HepG2 (cell line): ENCODE data around the gene SLC16A3. TPM values are rescaled to one million over a fixed set of nuclear protein-coding genes. Genes with fewer than 3 reads are reported as not detected.

Source experiments
- ATAC-seq: fragments of 200-7000 bp; cut with Tn5 transposase; 3 replicates; pipeline ENCODE4 v1.9.1; 2020; ENCODE audit warnings: mild to moderate bottlenecking, moderate library complexity
- BruUV-seq: library from RNA; stranded (reverse); fragments of 400-500 nt; replicated peaks from 2 replicates; lab custom pipeline; 2021; lab: Mats Ljungman, UMichigan
- CTCF ChIA-PET: fragments of 300-600 bp; formaldehyde crosslinking; extraction: SDS; loops from one replicate; lab custom pipeline; 2021; ENCODE audit warnings: low total read pairs, inconsistent platforms, low intra/inter-chr PET ratio; lab: Yijun Ruan, JAX
- POLR2A ChIA-PET: fragments of 350-600 bp; sonication (Branson Sonifier 250); formaldehyde crosslinking; loops from one replicate; lab custom pipeline; 2020; ENCODE audit warnings: antibody characterized with exemption, inconsistent platforms; lab: Yijun Ruan, JAX
- DNase-seq: peaks from one replicate; pipeline ENCODE4 v3.0.0-alpha.2; 2015; ENCODE audit warnings: low spot score
- FAIRE-seq: peaks from 3 replicates; lab custom pipeline; 2011; peaks lifted over from hg19 to GRCh38; lab: Jason Lieb, UNC
- H2AFZ ChIP-seq: one replicate; pipeline ENCODE4 v1.6.1; 2011; ENCODE audit warnings: low read length, inconsistent platforms
- H3K27ac ChIP-seq: fragments of 300-600 bp; 3 replicates; pipeline ENCODE4 v1.8.0; 2011; ENCODE audit warnings: mixed run types, mild to moderate bottlenecking, mixed read lengths, low read length, inconsistent platforms; ENCODE audit not compliant: insufficient read depth; ENCODE audit errors: extremely low read length
- H3K27me3 ChIP-seq, 2 experiments: fragments of 200-600 bp in 1 of 2; 2 replicates in 1 of 2; 3 replicates in 1 of 2; pipeline versions ENCODE4 v1.6.0 to v1.8.0; 2011; ENCODE audit warnings: low read length in 2 of 2, mild to moderate bottlenecking in 2 of 2, moderate library complexity in 2 of 2, inconsistent platforms in 1 of 2; ENCODE audit not compliant: insufficient read depth in 2 of 2, control insufficient read depth in 1 of 2
- H3K36me3 ChIP-seq, 2 experiments: fragments of 200-600 bp in 1 of 2; replicated peaks in 1 of 2; 2 replicates in 1 of 2; 3 replicates in 1 of 2; pipeline versions ENCODE4 v1.5.1 to v1.8.0; 2011; ENCODE audit warnings: low read length in 2 of 2, inconsistent platforms in 1 of 2; ENCODE audit not compliant: insufficient read depth in 2 of 2, control insufficient read depth in 1 of 2
- H3K4me1 ChIP-seq: 2 replicates; pipeline ENCODE4 v1.5.1; 2012; ENCODE audit warnings: low read length, inconsistent platforms; ENCODE audit not compliant: insufficient read depth
- H3K4me2 ChIP-seq: 2 replicates; pipeline ENCODE4 v1.6.0; 2011; ENCODE audit warnings: low read depth, low read length, inconsistent platforms
- H3K4me3 ChIP-seq, 3 experiments: fragments of 200-600 bp in 1 of 3; sonication (generic), shearing (Covaris generic) in 1 of 3; replicated peaks in 1 of 3; 2 replicates each; pipeline ENCODE4 v1.5.1; 2011 to 2016; ENCODE audit warnings: low read length in 3 of 3, inconsistent platforms in 2 of 3, low read depth in 2 of 3, mild to moderate bottlenecking in 2 of 3, control low read depth in 1 of 3, mixed read lengths in 1 of 3; ENCODE audit not compliant: insufficient read depth in 1 of 3
- H3K79me2 ChIP-seq: one replicate; pipeline ENCODE4 v1.6.1; 2011; ENCODE audit warnings: low read length, inconsistent platforms; ENCODE audit not compliant: insufficient read depth
- H3K9ac ChIP-seq: 2 replicates; pipeline ENCODE4 v1.6.0; 2011; ENCODE audit warnings: mild to moderate bottlenecking, low read depth, low read length, inconsistent platforms; ENCODE audit not compliant: insufficient read depth
- H3K9me3 ChIP-seq: 2 replicates; pipeline ENCODE4 v1.5.1; 2012; ENCODE audit warnings: mild to moderate bottlenecking, low read length
- H4K20me1 ChIP-seq: 2 replicates; pipeline ENCODE4 v1.6.0; 2011; ENCODE audit warnings: inconsistent platforms, mild to moderate bottlenecking, low read length, moderate library complexity; ENCODE audit not compliant: insufficient read depth
- IRX3 ChIP-seq: sonication (generic); formaldehyde crosslinking; IDR thresholded peaks from 2 replicates; pipeline ENCODE4 v1.8.1; 2023; ENCODE audit warnings: mild to moderate bottlenecking, low read depth, missing genetic modification reagents, borderline replicate concordance
- JUN ChIP-seq: sonication (generic); formaldehyde crosslinking; IDR thresholded peaks from 2 replicates; pipeline ENCODE4 v1.4.0; 2020; ENCODE audit warnings: mild to moderate bottlenecking, missing genetic modification reagents
- LCORL ChIP-seq, 2 experiments: fragments of 450-650 bp in 1 of 2; sonication (generic) in 1 of 2; formaldehyde crosslinking in 1 of 2; IDR thresholded peaks; 2 replicates each; pipeline versions ENCODE4 v1.5.0 to v1.6.1; 2017 to 2020; ENCODE audit warnings: antibody characterized with exemption in 1 of 2, missing genetic modification reagents in 1 of 2
- MAFK ChIP-seq, 2 experiments: IDR thresholded peaks in 1 of 2; conservative IDR thresholded peaks in 1 of 2; 2 replicates each; pipeline ENCODE4 v1.6.1; 2011; ENCODE audit warnings: improper control_type of control experiment in 2 of 2, low read length in 2 of 2
- NFKB2 ChIP-seq: sonication (generic); formaldehyde crosslinking; IDR thresholded peaks from 2 replicates; pipeline ENCODE4 v1.4.0; 2020; ENCODE audit warnings: missing genetic modification reagents, borderline replicate concordance
- NFYC ChIP-seq: IDR thresholded peaks from 2 replicates; pipeline ENCODE4 v1.6.1; 2016; ENCODE audit warnings: missing genetic modification reagents, missing compliant biosample characterization
- SAFB2 ChIP-seq: sonication (generic); formaldehyde crosslinking; IDR thresholded peaks from 2 replicates; pipeline ENCODE4 v1.5.1; 2020; ENCODE audit warnings: missing genetic modification reagents, low read depth, mild to moderate bottlenecking, borderline replicate concordance
- SNAPC5 ChIP-seq: sonication (generic); formaldehyde crosslinking; IDR thresholded peaks from 2 replicates; pipeline ENCODE4 v1.8.1; 2023; ENCODE audit warnings: mild to moderate bottlenecking, missing genetic modification reagents, borderline replicate concordance
- TCF12 ChIP-seq, 2 experiments: fragments of 450-650 bp in 1 of 2; sonication (generic) in 1 of 2; formaldehyde crosslinking in 1 of 2; IDR thresholded peaks; 2 replicates each; pipeline versions ENCODE4 v1.6.1 to v1.8.0; 2017 to 2022; ENCODE audit warnings: antibody characterized with exemption in 1 of 2, mild to moderate bottlenecking in 1 of 2, missing genetic modification reagents in 1 of 2, moderate library complexity in 1 of 2
- ZBTB4 ChIP-seq: sonication (generic); formaldehyde crosslinking; IDR thresholded peaks from 2 replicates; pipeline ENCODE4 v1.4.0; 2020; ENCODE audit warnings: missing genetic modification reagents, mild to moderate bottlenecking, borderline replicate concordance
- ZIK1 ChIP-seq: sonication (generic); formaldehyde crosslinking; IDR thresholded peaks from 2 replicates; pipeline ENCODE4 v1.5.0; 2020; ENCODE audit warnings: mild to moderate bottlenecking, low read depth, missing genetic modification reagents, borderline replicate concordance
- ZNF24 ChIP-seq: fragments of 450-650 bp; IDR thresholded peaks from 2 replicates; pipeline ENCODE4 v1.6.1; 2017; ENCODE audit warnings: antibody characterized with exemption, mild to moderate bottlenecking
- ZNF432 ChIP-seq: sonication (generic); formaldehyde crosslinking; IDR thresholded peaks from 2 replicates; pipeline ENCODE4 v1.5.0; 2020; ENCODE audit warnings: missing genetic modification reagents, mild to moderate bottlenecking, borderline replicate concordance
- WGBS: methylation state at CpG from one replicate; pipeline ENCODE4 v1.1.6; 2017; ENCODE audit warnings: low lambda C conversion rate; 5-methylcytosine and 5-hydroxymethylcytosine counted together
- in situ Hi-C: cut with HindIII; loops from 2 replicates; pipeline ENCODE4 v1.10.0; 2017; ENCODE audit warnings: low pct_unique_long_range_greater_than_20kb; ENCODE audit not compliant: extremely low pct_ligation_motif_present
- intact Hi-C: fragments of 100-400 bp; cut with micrococcal nuclease; formaldehyde crosslinking; loops from one replicate; pipeline ENCODE4 v1.10.0; 2022; ENCODE audit not compliant: unreplicated experiment
- polyA plus RNA-seq, 8 experiments: library from polyadenylated mRNA; depleted of rRNA in 3 of 8; stranded (reverse) in 7 of 8; unstranded in 1 of 8; fragments of >200 nt; fragmentation: Illumina TruSeq in 4 of 8; extraction: Trizol in 4 of 8; gene quantifications; 2 replicates each; pipeline versions ENCODE4 v1.2.1 to v1.2.3, GENCODE V29; 2011 to 2016; ENCODE audit warnings: low read depth in 4 of 8, missing spikeins in 1 of 8, mixed read lengths in 1 of 8; ENCODE audit not compliant: insufficient read depth in 1 of 8
- total RNA-seq, 5 experiments: library from RNA; depleted of rRNA; stranded (reverse); fragments of >200 nt; fragmentation: Illumina TruSeq; extraction: Trizol; gene quantifications; 2 replicates each; pipeline ENCODE4 v1.2.3, GENCODE V29; 2016; ENCODE audit warnings: low read depth in 1 of 5
- TF ChIP-seq, protein P1 (sequence below): IDR thresholded peaks from 2 replicates; pipeline ENCODE4 v1.6.1; 2016; ENCODE audit warnings: control low read depth

Gene SLC16A3
- total and polyA plus RNA-seq, 2 of the 13 experiments (the other 11 are each of a cell fraction or from before 2014, with no cell fraction given): 242 to 349 TPM

DNA sequence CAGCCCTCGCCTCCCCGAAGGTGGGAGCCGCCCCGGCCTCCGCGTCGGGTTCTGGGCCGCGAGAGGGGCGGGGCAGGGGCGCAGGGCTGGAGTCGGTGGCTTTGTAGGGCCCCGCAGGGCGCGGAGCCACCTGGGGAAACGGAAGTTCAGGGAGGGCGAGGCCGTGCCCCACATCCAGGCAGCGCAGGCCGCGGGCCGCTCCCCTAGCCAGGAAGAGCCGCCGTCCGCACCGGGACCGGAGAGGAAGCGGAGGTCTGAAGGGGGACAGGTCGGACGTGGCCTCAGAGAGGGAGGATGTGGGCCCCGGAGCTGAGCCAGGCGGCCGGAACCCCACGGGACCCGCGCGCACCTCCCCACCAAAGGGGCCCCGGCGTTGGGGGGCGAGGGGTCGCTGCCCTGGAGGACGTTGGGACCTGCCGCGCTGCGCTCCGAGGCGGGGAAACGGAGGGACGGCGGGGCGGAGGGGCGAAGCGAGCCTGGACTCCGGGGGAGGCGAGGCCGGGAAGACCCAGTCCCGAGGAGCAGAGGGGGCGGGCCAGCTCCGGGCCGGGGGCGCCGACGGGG lies 482 bp upstream of the SLC16A3 start (continued):
- no peak for TF ChIP-seq ZBTB4 (CRISPR knock-in tag)

- 0% methylated on average over 11 of the region's 28 CpGs for WGBS
- intact Hi-C loops: loop anchor here (2.0 to 10.0 kb wide), 2 partner anchors 13 to 125 kb away; no protein-coding TSS in a partner anchor
- peak overlapping the region; percentile 91 for H3K9ac ChIP-seq
- TF ChIP-seq ZIK1 (CRISPR knock-in tag): no peak; the same call in none of the 2 replicates
- TF ChIP-seq, protein P1, sequence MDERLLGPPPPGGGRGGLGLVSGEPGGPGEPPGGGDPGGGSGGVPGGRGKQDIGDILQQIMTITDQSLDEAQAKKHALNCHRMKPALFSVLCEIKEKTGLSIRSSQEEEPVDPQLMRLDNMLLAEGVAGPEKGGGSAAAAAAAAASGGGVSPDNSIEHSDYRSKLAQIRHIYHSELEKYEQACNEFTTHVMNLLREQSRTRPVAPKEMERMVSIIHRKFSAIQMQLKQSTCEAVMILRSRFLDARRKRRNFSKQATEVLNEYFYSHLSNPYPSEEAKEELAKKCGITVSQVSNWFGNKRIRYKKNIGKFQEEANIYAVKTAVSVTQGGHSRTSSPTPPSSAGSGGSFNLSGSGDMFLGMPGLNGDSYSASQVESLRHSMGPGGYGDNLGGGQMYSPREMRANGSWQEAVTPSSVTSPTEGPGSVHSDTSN (CRISPR knock-in tag): no peak
- no peak for TF ChIP-seq MAFK (conservative IDR thresholded peaks at IDR 0.05 in 1 of 2, IDR thresholded peaks at IDR 0.05 in 1 of 2; ENCODE audit: low read length in 2 of 2)
- TF ChIP-seq ZNF432: no peak; the same call in 1 of the 2 replicates
- no peak; the same call in 1 of the 2 replicates for TF ChIP-seq IRX3 (CRISPR knock-in tag)
- TF ChIP-seq ZNF24: no peak
- TF ChIP-seq JUN (CRISPR knock-in tag): peak; percentile 11; the same call in 1 of the 2 replicates
- no peak for TF ChIP-seq TCF12 (IDR thresholded peaks at IDR 0.05)
- no peak for TF ChIP-seq TCF12 (CRISPR knock-in tag; IDR thresholded peaks at IDR 0.05)
- no peak; the same call in 1 of the 2 replicates for TF ChIP-seq NFKB2 (CRISPR knock-in tag)
- TF ChIP-seq SNAPC5 (CRISPR knock-in tag): no peak
- TF ChIP-seq SAFB2 (CRISPR knock-in tag): peak; percentile 13; the same call in 1 of the 2 replicates
- TF ChIP-seq LCORL (IDR thresholded peaks at IDR 0.05): no peak
- no peak for TF ChIP-seq LCORL (CRISPR knock-in tag; IDR thresholded peaks at IDR 0.05)
- no peak for TF ChIP-seq NFYC (CRISPR knock-in tag)
Observed at GRCh38 chr17:82229698-82230608, 1.1 kb downstream of the SLC16A3 start.

More at GRCh38 chr17:82229698-82230608, 1.1 kb downstream of the SLC16A3 start:
- Histone ChIP-seq H4K20me1 (peaks cover 54% of the 10 kb centered on the region), H3K79me2 (peaks cover 56% of the 10 kb centered on the region), H3K27ac (peak overlapping the region; percentile 84), H3K4me3 (peak overlapping the region; percentile 76 to 99 (median 97)), H3K36me3 (peaks cover 12 to 14% of the 10 kb centered on the region in 2 experiments; a peak in 3 of 5 replicates), H3K4me1 (peaks cover 75% of the 10 kb centered on the region), H3K27me3 (no peaks in the 10 kb centered on the region; a peak in 1 of 5 replicates), H3K9me3 (no peaks in the 10 kb centered on the region), H3K4me2 (peak overlapping the region; percentile 82), H2AFZ (no peak overlapping the region)
- BruUV-seq: no TSS peak
- FAIRE-seq (peak; percentile 66), ATAC-seq (peak; percentile 9), DNase-seq (peak; percentile 74)
- POLR2A ChIA-PET: interaction anchor here (0.8 to 5.0 kb wide), 21 partner anchors 8 to 179 kb away, joined by 3 to 117 read pairs (median 5); partner anchors contain the start of genes CCDC57, CD7 and CSNK1D
- CTCF ChIA-PET: interaction anchor here (1.9 kb wide), 1 partner anchor 25 kb away, joined by 6 read pairs; no protein-coding TSS in a partner anchor
- in situ Hi-C loops: no loop called here
